Measurements from ENCODE around the gene AHSA1.

AHSA1 gene

DNA sequence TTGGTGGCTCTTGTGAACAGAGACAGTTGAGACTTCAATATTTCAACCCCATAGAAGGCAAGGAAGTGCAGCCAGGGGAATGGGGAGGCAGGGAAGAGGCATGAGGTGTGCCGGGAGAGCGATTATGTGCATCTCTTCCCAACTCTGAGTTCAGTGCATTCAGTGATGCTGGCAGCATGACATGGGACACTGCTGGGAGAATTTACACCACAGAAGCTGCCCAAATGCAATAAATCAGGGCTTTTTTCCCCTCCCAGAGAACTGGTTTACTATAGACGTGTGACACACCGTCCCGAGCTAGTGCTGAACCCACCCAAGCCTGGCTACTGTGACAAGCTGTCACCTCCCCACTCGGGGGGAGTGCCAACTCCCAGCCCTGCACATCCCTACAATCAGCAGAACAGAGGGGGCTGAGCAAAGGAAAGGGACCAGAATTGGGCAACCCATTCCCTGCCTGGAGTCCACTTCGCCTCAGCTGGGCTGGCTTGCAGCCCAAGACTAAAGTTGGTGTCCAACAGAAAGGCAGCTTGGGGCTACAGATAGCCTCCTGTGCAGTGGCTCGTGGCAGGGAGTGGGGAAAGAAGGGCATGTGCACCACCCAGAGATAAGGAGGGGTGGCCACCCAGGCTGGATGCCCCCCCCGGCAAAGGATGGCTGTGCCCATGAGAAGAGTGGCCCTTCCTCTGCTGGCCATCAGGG lies 16.7 kb downstream of the AHSA1 start:
- no peak for DNase-seq

DNA sequence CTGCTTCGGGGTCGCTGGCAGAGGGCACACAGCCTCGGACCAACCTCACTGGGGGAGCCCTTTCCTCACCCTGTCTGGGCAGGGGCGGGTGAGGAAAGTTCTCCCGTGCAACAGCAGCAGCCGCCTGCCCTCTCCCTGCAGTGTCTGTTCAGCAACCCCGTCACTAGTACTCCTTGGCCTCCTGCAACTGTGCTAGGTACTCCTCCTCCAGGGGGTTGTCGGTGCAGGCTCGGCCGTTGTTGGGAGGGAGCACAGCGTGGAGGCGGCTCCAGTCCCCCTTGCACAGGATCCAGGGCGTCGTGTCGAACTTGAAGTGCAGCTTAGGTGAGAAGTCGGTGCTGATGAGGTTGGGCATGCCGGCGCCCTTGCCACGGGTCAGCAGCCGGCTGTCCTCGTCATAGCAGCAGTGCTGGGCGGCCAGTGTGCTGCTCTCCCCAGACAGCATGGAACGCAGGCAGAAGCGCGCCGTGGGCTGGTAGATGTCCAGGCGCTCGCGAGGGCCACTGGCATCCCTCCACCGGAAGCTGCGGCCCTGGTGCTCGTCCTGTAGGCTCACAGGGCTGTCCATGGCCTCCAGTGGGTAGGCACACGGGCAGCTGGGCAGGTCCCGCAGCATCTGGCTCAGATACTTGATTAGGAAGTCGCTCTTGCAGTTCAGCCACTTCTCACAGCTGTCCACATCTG lies 17.7 kb downstream of the AHSA1 start:
- no peak for DNase-seq

- DNase-seq: no peak
Observed at GRCh38 chr14:77478029-77478428, 20.1 kb downstream of the AHSA1 start.

GRCh38 chr14:77478796-77479195 lies 20.9 kb downstream of the AHSA1 start:
- no peak for DNase-seq

- DNase-seq: no peak
Observed at GRCh38 chr14:77482422-77482821, 24.5 kb downstream of the AHSA1 start.

DNA sequence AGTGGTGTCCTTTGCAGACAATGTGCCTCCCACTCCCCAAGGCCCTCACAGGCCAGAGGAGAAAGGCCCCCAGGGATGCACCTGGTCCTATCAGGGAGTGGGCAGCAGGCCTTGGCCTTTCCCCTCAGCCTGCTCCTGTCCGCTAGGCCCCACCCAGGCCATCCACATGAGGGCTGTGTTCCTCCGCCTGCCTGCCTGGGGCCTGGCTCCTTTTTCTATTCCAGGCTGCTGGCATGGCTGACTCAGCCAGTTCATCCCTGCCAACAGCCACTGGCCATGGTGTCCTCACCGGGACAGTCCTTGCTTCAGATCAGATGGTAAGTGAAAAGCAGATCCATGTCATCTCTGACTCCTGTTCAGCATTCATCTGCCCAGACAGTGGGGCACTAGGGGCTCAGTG lies 27.4 kb downstream of the AHSA1 start:
- no peak for DNase-seq

GRCh38 chr14:77485901-77486678 lies 28.2 kb downstream of the AHSA1 start:
- no peak for DNase-seq

DNA sequence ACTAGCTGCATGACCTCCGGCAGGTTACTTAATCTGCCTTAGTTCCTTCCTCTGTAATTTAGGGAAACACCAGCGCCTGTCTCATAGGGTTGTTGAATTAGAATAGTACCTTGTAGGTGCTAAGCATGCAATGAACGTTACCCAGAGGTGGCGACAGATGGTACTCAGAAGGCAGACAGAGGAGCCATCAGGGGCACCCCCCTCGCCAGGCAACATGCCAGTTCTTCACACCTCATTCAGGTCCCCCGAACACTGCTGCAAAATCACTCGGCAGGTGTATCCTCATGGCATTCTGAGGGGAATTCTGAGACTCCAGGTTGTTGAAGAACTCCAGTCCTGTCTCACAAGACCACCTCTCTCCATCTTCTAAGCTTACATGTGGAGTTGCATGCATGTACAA lies 30.7 kb downstream of the AHSA1 start:
- no peak for DNase-seq

- DNase-seq: no peak
Observed at GRCh38 chr14:77489041-77489440, 31.1 kb downstream of the AHSA1 start.

DNA sequence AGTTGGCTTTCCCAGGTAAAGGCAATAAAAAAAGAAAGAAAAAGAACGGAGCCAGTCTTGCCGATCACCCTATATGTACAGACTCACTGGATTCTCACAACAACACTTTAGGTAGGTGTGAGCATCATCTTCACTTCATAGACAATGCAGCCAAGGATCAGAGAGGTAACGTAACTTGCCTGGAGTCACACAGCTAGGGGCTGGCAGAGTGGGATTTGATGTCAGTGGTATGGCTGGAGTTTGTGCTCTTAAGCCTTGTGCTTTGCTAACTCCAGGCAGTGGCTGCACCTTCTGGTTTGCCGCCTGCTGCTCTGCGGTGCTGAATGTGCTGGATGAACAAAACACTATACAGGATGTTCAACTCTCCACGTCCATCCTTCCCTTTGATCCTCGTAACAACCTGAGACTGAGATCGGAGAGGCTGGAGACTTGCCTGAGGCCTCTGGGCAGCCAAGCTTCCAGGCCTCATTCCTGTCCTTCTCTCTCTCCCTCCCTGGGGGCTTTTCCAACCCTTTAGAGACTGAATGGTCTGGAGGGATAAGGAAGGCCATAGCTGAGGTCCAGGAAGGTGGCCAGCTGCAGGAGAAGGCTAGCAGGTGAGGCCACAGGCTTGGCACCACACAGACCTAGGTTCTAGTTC lies 32.6 kb downstream of the AHSA1 start:
- DNase-seq: no peak

GRCh38 chr14:77491056-77491455 lies 33.2 kb downstream of the AHSA1 start:
- DNase-seq: no peak

DNA sequence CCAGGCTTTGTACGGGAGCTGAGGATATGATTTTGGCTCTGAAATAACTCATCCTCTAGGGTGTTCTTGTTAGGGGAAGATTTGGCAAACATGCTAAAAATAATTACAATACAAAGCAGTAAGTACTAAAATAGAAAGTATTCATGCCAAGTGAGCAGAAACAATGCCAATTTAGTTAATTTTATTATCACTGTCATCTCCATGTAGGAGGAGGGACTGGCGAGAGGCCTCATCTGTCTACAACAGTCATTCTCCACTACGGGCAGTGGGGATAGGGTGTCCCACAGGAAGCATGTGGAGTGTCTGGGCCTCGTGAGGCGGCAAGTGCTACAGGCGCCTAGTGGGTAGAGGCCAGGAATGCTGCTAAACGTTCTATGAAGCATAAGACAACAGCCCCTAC lies 37.4 kb downstream of the AHSA1 start:
- DNase-seq: no peak

GRCh38 chr14:77498120-77498979 lies 40.5 kb downstream of the AHSA1 start, which contains the start of gene ISM2:
Gene ISM2 (minus strand): TSS chr14:77498816. CDS start chr14:77498793, 23 bp downstream.
- DNase-seq: peak; percentile 18 to 44

DNA sequence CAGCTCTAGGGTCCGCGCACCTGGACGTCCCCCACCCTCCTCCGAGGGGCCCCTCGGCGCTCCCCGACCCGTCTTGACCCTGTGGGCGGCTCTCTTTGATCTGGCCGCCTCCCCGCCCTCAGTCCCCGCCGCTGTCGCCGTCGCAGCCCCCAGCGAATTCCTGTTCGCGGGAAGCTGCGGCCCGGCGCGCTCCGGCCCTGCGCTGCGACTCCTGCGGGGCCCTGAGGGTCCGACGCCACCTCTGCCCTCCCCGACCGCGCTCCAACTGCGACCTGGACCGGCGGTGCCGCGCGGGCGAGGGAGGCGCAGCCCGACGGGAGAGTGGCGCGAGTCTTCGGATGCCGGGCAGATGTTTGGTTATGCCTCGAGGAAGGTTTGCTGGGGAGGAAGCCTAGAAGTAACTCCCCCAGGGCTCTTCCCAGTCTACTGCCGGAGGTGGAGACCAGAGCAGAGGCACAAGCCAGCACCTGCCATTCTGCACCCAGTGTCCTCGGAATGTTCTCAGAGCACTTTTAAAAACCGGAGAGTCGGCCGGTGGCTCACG lies 41.2 kb downstream of the AHSA1 start:
- DNase-seq: no peak

GRCh38 chr14:77502109-77502782 lies 44.4 kb downstream of the AHSA1 start:
- DNase-seq: no peak

DNA sequence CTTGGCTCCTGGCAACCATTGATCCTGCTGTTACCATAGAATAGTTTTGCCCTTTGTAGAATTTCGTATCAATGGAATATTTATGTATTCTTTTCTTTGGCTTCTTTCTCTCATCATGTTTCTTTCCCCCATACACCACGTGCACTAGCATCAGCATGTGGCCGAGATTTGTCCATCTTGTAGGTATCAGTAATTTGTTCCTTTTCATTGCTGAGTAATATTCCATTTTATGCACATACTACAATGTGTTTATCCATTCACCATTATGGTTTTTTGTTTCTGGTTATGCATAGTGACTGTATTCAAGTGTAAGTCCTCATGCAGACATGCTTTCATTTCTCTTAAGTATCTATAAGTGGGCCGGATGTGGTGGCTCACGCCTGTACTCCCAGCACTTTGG lies 45.2 kb downstream of the AHSA1 start:
- no peak for DNase-seq

GRCh38 chr14:77505031-77505430 lies 47.1 kb downstream of the AHSA1 start:
- DNase-seq: no peak

GRCh38 chr14:77507762-77508161 lies 49.9 kb downstream of the AHSA1 start:
- no peak for DNase-seq

GRCh38 chr14:77508249-77508648 lies 50.4 kb downstream of the AHSA1 start:
- DNase-seq: no peak

GRCh38 chr14:77508876-77509275 lies 51.0 kb downstream of the AHSA1 start:
- DNase-seq: no peak

DNA sequence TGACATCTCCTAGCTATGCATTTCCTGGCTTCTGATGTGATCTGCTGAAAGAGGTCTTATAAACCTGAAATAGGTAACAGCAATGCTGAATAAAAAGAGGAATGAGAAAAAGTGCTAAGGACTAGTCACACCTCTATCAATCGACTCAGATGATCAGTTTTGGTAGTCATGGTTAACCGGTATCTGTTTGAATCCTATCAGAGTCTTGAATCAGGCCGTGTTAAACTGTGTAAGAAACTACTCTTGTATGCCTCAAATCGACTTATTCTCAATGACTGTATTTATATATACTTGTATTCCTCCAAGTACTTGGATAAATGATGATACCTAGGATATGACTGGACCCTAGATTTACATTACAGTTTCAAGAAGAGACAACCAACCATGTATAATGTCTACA lies 51.5 kb downstream of the AHSA1 start:
- DNase-seq: no peak

Measured in NCI-H2081 (cell line).